Upper lobe of right lung (tissue), 1 donor: ENCODE measurements around the gene BDKRB2. TPM values are rescaled to one million over a fixed set of nuclear protein-coding genes. Genes with fewer than 3 reads are reported as not detected.

Experiments
- ATAC-seq: fragments of 200-7000 bp; cut with Tn5 transposase; one replicate; pipeline ENCODE4 v1.9.1; 2020; ENCODE audit warnings: mild to moderate bottlenecking, moderate library complexity
- DNase-seq: peaks from one replicate; pipeline ENCODE4 v3.0.0-alpha.2; 2020
- H3K27ac ChIP-seq: fragments of 200-600 bp; one replicate; pipeline ENCODE4 v1.8.0; 2022
- H3K27me3 ChIP-seq: fragments of 200-600 bp; one replicate; pipeline ENCODE4 v1.8.0; 2022; ENCODE audit warnings: mild to moderate bottlenecking
- H3K36me3 ChIP-seq: fragments of 200-600 bp; one replicate; pipeline ENCODE4 v1.8.0; 2022
- H3K4me1 ChIP-seq: fragments of 200-600 bp; one replicate; pipeline ENCODE4 v1.8.0; 2022
- H3K4me3 ChIP-seq: fragments of 200-600 bp; one replicate; pipeline ENCODE4 v1.8.0; 2022; ENCODE audit warnings: mild to moderate bottlenecking
- H3K9me3 ChIP-seq: fragments of 200-600 bp; one replicate; pipeline ENCODE4 v1.8.0; 2022
- CTCF ChIP-seq: fragments of 200-600 bp; IDR thresholded peaks from one replicate; pipeline ENCODE4 v1.8.0; 2022; ENCODE audit warnings: antibody characterized with exemption
- intact Hi-C: fragments of 100-400 bp; cut with DNase I; formaldehyde crosslinking; loops from one replicate; pipeline ENCODE4 v1.11.0; 2022
- total RNA-seq: library from RNA; stranded (reverse); fragmentation: NEBNext Ultra II Directional; extraction: Animal tissue kit (Norgen Biotek cat#: 25700); gene quantifications from one replicate; pipeline ENCODE4 v1.2.1, GENCODE V29; 2021
- donor health status: DM: no; HTN: yes; CAD: no; lungs with severe emphysema.

The BDKRB2 gene
- total RNA-seq, 1 donor from 2014 or later = 1.5 TPM

- ATAC-seq (no peak), DNase-seq (no peak)
- intact Hi-C loops = no loop called here
Measured at GRCh38 chr14:96261772-96262655, 57.4 kb downstream of the BDKRB2 start.

GRCh38 chr14:96263347-96264199, 58.9 kb downstream of the BDKRB2 start:
- H3K4me3 ChIP-seq = no peak overlapping the region
- intact Hi-C loops = no loop called here
- no peaks in the 10 kb centered on the region for H3K27me3 ChIP-seq
- TF ChIP-seq CTCF = no peak
- no peaks in the 10 kb centered on the region for H3K36me3 ChIP-seq
- ATAC-seq (no peak), DNase-seq (no peak)
- peaks cover 4% of the 10 kb centered on the region for H3K4me1 ChIP-seq
- no peaks in the 10 kb centered on the region for H3K9me3 ChIP-seq
- H3K27ac ChIP-seq = no peak overlapping the region

More at GRCh38 chr14:96261772-96262655, 57.4 kb downstream of the BDKRB2 start:
- Histone ChIP-seq H3K4me3 (no peak overlapping the region), H3K27ac (no peak overlapping the region), H3K9me3 (no peaks in the 10 kb centered on the region), H3K36me3 (no peaks in the 10 kb centered on the region), H3K4me1 (peaks cover 4% of the 10 kb centered on the region), H3K27me3 (no peaks in the 10 kb centered on the region)
- no peak for TF ChIP-seq CTCF

GRCh38 chr14:96264200-96264553, 59.5 kb downstream of the BDKRB2 start:
- ATAC-seq (no peak), DNase-seq (no peak)
- H3K4me3 ChIP-seq = no peak overlapping the region
- intact Hi-C loops = no loop called here
- H3K4me1 ChIP-seq = peaks cover 4% of the 10 kb centered on the region
- no peak overlapping the region for H3K27ac ChIP-seq
- TF ChIP-seq CTCF = no peak
- no peaks in the 10 kb centered on the region for H3K9me3 ChIP-seq
- no peaks in the 10 kb centered on the region for H3K36me3 ChIP-seq
- H3K27me3 ChIP-seq = no peaks in the 10 kb centered on the region

- intact Hi-C loops = no loop called here
- ATAC-seq (peak; percentile 23), DNase-seq (no peak)
Measured at GRCh38 chr14:96264853-96265252, 60.2 kb downstream of the BDKRB2 start.

More at GRCh38 chr14:96264853-96265252, 60.2 kb downstream of the BDKRB2 start:
- H3K36me3 ChIP-seq = no peaks in the 10 kb centered on the region
- peak; percentile 29 for TF ChIP-seq CTCF
- no peaks in the 10 kb centered on the region for H3K27me3 ChIP-seq
- no peak overlapping the region for H3K27ac ChIP-seq
- no peaks in the 10 kb centered on the region for H3K9me3 ChIP-seq
- peaks cover 4% of the 10 kb centered on the region for H3K4me1 ChIP-seq
- H3K4me3 ChIP-seq = no peak overlapping the region
